Fibroblast of lung (primary cell): ENCODE data around the gene RIT1. TPM values are rescaled to one million over a fixed set of nuclear protein-coding genes. Genes with fewer than 3 reads are reported as not detected.
"Not testable (repeated sequence)": the region's sequence is repeated elsewhere in the genome, so short reads cannot be mapped to it uniquely, and the experiment has no call there.

Experiments used
- DNase-seq, 2 donors: peaks; one replicate each; pipeline versions ENCODE4 v3.0.0 to v3.0.0-alpha.2; 2010; ENCODE audit warnings: low read depth in 2 of 2
- H2AFZ ChIP-seq: 2 replicates; pipeline ENCODE4 v1.5.1; 2012; ENCODE audit warnings: low read length, control low read depth, inconsistent platforms
- H3K27ac ChIP-seq: 2 replicates; pipeline ENCODE4 v1.5.1; 2011; ENCODE audit warnings: low read length, control low read depth; ENCODE audit not compliant: insufficient read depth
- H3K27me3 ChIP-seq: 2 replicates; pipeline ENCODE4 v1.5.1; 2011; ENCODE audit warnings: mild to moderate bottlenecking, low read length; ENCODE audit not compliant: control insufficient read depth, insufficient read depth
- H3K36me3 ChIP-seq: 2 replicates; pipeline ENCODE4 v1.5.1; 2011; ENCODE audit warnings: low read length; ENCODE audit not compliant: control insufficient read depth, insufficient read depth
- H3K4me1 ChIP-seq: 2 replicates; pipeline ENCODE4 v1.5.1; 2011; ENCODE audit warnings: low read length; ENCODE audit not compliant: control insufficient read depth, insufficient read depth; ENCODE audit errors: extremely low read depth
- H3K4me2 ChIP-seq: 2 replicates; pipeline ENCODE4 v1.5.1; 2011; ENCODE audit warnings: low read length, control low read depth; ENCODE audit not compliant: insufficient read depth; ENCODE audit errors: extremely low read depth
- H3K4me3 ChIP-seq, 4 experiments: fragments of 200-600 bp in 1 of 4; sonication (generic) in 1 of 4; replicated peaks in 1 of 4; 2 replicates each; pipeline ENCODE4 v1.5.1; 2011 to 2016; ENCODE audit warnings: low read length in 4 of 4, low read depth in 3 of 4, mild to moderate bottlenecking in 3 of 4, control low read depth in 2 of 4, inconsistent platforms in 1 of 4, mixed read lengths in 1 of 4; ENCODE audit not compliant: insufficient read depth in 1 of 4; ENCODE audit errors: control extremely low read depth in 1 of 4
- H3K79me2 ChIP-seq: 2 replicates; pipeline ENCODE4 v1.5.1; 2012; ENCODE audit warnings: mild to moderate bottlenecking, low read length, inconsistent platforms; ENCODE audit not compliant: control insufficient read depth, insufficient read depth
- H3K9ac ChIP-seq: 2 replicates; pipeline ENCODE4 v1.5.1; 2011; ENCODE audit warnings: mild to moderate bottlenecking, low read length, control low read depth; ENCODE audit not compliant: insufficient read depth
- H3K9me3 ChIP-seq: 2 replicates; pipeline ENCODE4 v1.5.1; 2012; ENCODE audit warnings: low read depth, low read length; ENCODE audit not compliant: control insufficient read depth, insufficient read depth
- H4K20me1 ChIP-seq: 2 replicates; pipeline ENCODE4 v1.5.1; 2011; ENCODE audit warnings: low read length; ENCODE audit not compliant: control insufficient read depth, insufficient read depth; ENCODE audit errors: extremely low read depth
- EZH2 ChIP-seq: IDR thresholded peaks from 2 replicates; pipeline ENCODE4 v1.5.1; 2012; ENCODE audit warnings: low read length, control low read depth, mild to moderate bottlenecking; ENCODE audit errors: missing control alignments
- polyA plus RNA-seq, 2 donors: library from polyadenylated mRNA; depleted of rRNA in 1 of 2; stranded (reverse) in 1 of 2; unstranded in 1 of 2; fragments of >200 nt; gene quantifications; 2 replicates each; pipeline ENCODE4 v1.2.1, GENCODE V29; 2011 to 2012; ENCODE audit warnings: missing spikeins in 1 of 2
- total RNA-seq: library from RNA; depleted of rRNA; stranded (reverse); fragments of >200 nt; gene quantifications from 2 replicates; pipeline ENCODE4 v1.2.1, GENCODE V29; 2014
- TF ChIP-seq, protein P1 (sequence below), 2 donors: IDR thresholded peaks in 1 of 2; conservative IDR thresholded peaks in 1 of 2; 1 replicate in 1 of 2; 2 replicates in 1 of 2; pipeline ENCODE4 v1.5.1; 2011 to 2012; ENCODE audit warnings: low read length in 2 of 2, control low read depth in 1 of 2, inconsistent platforms in 1 of 2, low read depth in 1 of 2, mild to moderate bottlenecking in 1 of 2

Gene RIT1
- total and polyA plus RNA-seq, 2 donors (not counting 1 experiment from before 2014, with no cell fraction given) = 33.4 to 56.8 TPM

DNA sequence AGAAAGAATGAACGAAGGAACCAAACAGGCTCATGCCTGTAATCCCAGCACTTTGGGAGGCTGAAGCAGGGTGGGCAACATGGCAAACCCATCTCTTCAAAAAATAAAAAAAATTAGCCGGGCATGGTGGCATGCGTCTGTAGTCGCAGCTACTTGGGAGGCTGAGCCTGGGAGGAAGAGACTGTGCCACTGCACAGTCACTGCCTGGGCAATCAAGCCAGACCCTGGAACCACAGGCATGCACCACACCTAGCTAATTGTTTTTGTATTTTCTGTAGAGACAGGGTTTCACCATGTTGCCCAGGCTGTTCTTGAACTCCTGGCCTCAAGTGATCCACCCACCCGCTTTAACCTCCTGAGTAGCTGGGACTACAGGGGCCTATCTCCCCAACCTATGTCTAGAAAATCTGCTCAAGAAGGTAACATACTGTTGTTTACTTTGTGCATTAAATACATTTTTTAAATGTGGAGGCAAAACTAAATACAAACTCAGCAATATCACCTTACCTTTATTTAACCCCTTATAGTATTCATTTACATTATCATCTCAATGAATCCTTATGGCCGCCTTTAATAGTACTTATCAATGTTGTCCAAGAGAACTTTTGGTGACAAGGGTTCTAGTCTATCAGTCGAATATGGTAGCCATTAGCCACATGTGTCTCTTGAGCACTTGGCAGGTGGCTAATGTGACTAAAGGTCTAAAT is 20.3 kb upstream of the RIT1 start:
- H3K36me3 ChIP-seq = peaks cover 11% of the 10 kb centered on the region
- peak in 1 of 2 donors; percentile 55 for DNase-seq
- peak overlapping the region; percentile 18 to 94 (median 24) for H3K4me3 ChIP-seq

GRCh38 chr1:155930725-155931124 is 19.6 kb upstream of the RIT1 start:
- H3K27ac ChIP-seq, H3K27me3 ChIP-seq, H2AFZ ChIP-seq, H4K20me1 ChIP-seq, H3K9me3 ChIP-seq, H3K9ac ChIP-seq, DNase-seq: not testable (repeated sequence)
- H3K4me1 ChIP-seq = peaks cover 12% of the 10 kb centered on the region
- peaks cover 55% of the 10 kb centered on the region for H3K79me2 ChIP-seq
- H3K36me3 ChIP-seq = peaks cover 16% of the 10 kb centered on the region
- peak overlapping the region; percentile 84 for H3K4me2 ChIP-seq
- peak overlapping the region in 1 of 4 experiments; percentile 28 for H3K4me3 ChIP-seq

More for the DNA sequence above, 20.3 kb upstream of the RIT1 start:
- no peak overlapping the region for H3K9ac ChIP-seq
- no peak overlapping the region for H2AFZ ChIP-seq
- no peaks in the 10 kb centered on the region for H4K20me1 ChIP-seq
- no peaks in the 10 kb centered on the region for H3K9me3 ChIP-seq
- H3K4me1 ChIP-seq = peaks cover 12% of the 10 kb centered on the region
- TF ChIP-seq, protein P1, sequence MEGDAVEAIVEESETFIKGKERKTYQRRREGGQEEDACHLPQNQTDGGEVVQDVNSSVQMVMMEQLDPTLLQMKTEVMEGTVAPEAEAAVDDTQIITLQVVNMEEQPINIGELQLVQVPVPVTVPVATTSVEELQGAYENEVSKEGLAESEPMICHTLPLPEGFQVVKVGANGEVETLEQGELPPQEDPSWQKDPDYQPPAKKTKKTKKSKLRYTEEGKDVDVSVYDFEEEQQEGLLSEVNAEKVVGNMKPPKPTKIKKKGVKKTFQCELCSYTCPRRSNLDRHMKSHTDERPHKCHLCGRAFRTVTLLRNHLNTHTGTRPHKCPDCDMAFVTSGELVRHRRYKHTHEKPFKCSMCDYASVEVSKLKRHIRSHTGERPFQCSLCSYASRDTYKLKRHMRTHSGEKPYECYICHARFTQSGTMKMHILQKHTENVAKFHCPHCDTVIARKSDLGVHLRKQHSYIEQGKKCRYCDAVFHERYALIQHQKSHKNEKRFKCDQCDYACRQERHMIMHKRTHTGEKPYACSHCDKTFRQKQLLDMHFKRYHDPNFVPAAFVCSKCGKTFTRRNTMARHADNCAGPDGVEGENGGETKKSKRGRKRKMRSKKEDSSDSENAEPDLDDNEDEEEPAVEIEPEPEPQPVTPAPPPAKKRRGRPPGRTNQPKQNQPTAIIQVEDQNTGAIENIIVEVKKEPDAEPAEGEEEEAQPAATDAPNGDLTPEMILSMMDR (conservative IDR thresholded peaks at IDR 0.05 in 1 of 2, IDR thresholded peaks at IDR 0.05 in 1 of 2; ENCODE audit: low read depth in 1 of 2, low read length in 2 of 2) = no peak
- no peak for TF ChIP-seq EZH2
- H3K27me3 ChIP-seq = no peaks in the 10 kb centered on the region
- H3K4me2 ChIP-seq = peak overlapping the region; percentile 84
- H3K79me2 ChIP-seq = peaks cover 55% of the 10 kb centered on the region
- no peak overlapping the region for H3K27ac ChIP-seq

DNA sequence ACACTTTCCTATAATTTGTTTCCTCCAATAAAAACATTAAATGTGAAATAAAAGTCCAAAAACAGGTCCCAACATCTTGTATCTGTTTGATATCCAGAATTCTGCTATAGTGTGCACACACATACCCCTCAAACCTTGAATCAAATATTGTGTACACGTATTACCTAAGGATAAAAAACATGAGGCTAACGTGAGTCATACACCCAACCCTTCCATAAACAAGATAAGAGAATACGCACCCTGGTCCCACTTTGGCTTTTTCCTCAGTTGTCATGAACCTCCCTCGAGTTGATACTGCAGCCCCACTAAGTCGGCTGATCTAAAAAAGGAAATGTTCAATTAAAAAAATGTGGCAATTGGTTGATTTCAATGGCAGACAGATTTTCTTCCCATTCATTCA is 17.9 kb upstream of the RIT1 start:
- peaks cover 9% of the 10 kb centered on the region for H3K4me1 ChIP-seq
- no peak for TF ChIP-seq EZH2
- TF ChIP-seq, protein P1 (conservative IDR thresholded peaks at IDR 0.05 in 1 of 2, IDR thresholded peaks at IDR 0.05 in 1 of 2; ENCODE audit: low read depth in 1 of 2, low read length in 2 of 2) = no peak
- H3K27me3 ChIP-seq = no peaks in the 10 kb centered on the region
- no peaks in the 10 kb centered on the region for H3K9me3 ChIP-seq
- DNase-seq = peak in 1 of 2 donors; percentile 50
- H3K4me2 ChIP-seq = no peak overlapping the region
- no peak overlapping the region for H3K4me3 ChIP-seq
- H2AFZ ChIP-seq = no peak overlapping the region
- H3K27ac ChIP-seq = no peak overlapping the region
- peaks cover 56% of the 10 kb centered on the region for H3K79me2 ChIP-seq
- H4K20me1 ChIP-seq = no peaks in the 10 kb centered on the region
- H3K9ac ChIP-seq = no peak overlapping the region
- peaks cover 19% of the 10 kb centered on the region for H3K36me3 ChIP-seq
